Chondrocyte (in vitro differentiated cells): ENCODE measurements around the gene CCL7. TPM values are rescaled to one million over a fixed set of nuclear protein-coding genes. Genes with fewer than 3 reads are reported as not detected.

Source experiments
- DNase-seq: peaks from one replicate; pipeline ENCODE4 v3.0.0; 2021; ENCODE audit warnings: mixed read lengths, low spot score
- H3K27ac Mint-ChIP-seq: one replicate; pipeline ENCODE4 v1.8.0; 2021; ENCODE audit warnings: mild to moderate bottlenecking, moderate library complexity, mixed read lengths; ENCODE audit not compliant: unreplicated experiment
- H3K27me3 Mint-ChIP-seq: 2 replicates; pipeline ENCODE4 v1.8.0; 2021; ENCODE audit warnings: low read depth, mixed read lengths
- H3K36me3 Mint-ChIP-seq: 2 replicates; pipeline ENCODE4 v1.8.0; 2021; ENCODE audit warnings: low read depth, mixed read lengths
- H3K4me1 Mint-ChIP-seq: 2 replicates; pipeline ENCODE4 v1.8.0; 2021; ENCODE audit warnings: low read depth, mild to moderate bottlenecking, mixed read lengths
- H3K4me3 Mint-ChIP-seq: one replicate; pipeline ENCODE4 v1.8.0; 2021; ENCODE audit warnings: mild to moderate bottlenecking, moderate library complexity, mixed read lengths; ENCODE audit not compliant: unreplicated experiment
- H3K9me3 Mint-ChIP-seq: 2 replicates; pipeline ENCODE4 v1.8.0; 2021; ENCODE audit warnings: low read depth, mixed read lengths
- CTCF ChIP-seq: fragments of 200-600 bp; sonication (generic); IDR thresholded peaks from 2 replicates; pipeline ENCODE4 v1.5.0; 2021; ENCODE audit warnings: antibody characterized with exemption, mild to moderate bottlenecking, moderate library complexity
- total RNA-seq: library from RNA; stranded (reverse); gene quantifications from 3 replicates; pipeline ENCODE4 v1.2.1, GENCODE V29; 2021

CCL7 gene
- total RNA-seq, 1 donor from 2014 or later, result not detected

- no peaks in the 10 kb centered on the region for H3K9me3 Mint-ChIP-seq
- no peak overlapping the region for H3K4me3 Mint-ChIP-seq
- no peaks in the 10 kb centered on the region for H3K36me3 Mint-ChIP-seq
- TF ChIP-seq CTCF, result no peak
- no peaks in the 10 kb centered on the region for H3K27me3 Mint-ChIP-seq
- H3K27ac Mint-ChIP-seq, result peak overlapping the region; percentile 97
- no peak for DNase-seq
- H3K4me1 Mint-ChIP-seq, result peaks cover 62% of the 10 kb centered on the region
Observed at GRCh38 chr17:34248511-34249024, 21.5 kb upstream of the CCL7 start.

GRCh38 chr17:34249061-34249460 lies 21.0 kb upstream of the CCL7 start:
- Mint-ChIP-seq H3K4me3 (no peak overlapping the region), H3K36me3 (no peaks in the 10 kb centered on the region), H3K4me1 (peaks cover 67% of the 10 kb centered on the region), H3K27me3 (no peaks in the 10 kb centered on the region), H3K27ac (peak overlapping the region; percentile 97), H3K9me3 (no peaks in the 10 kb centered on the region)
- no peak for TF ChIP-seq CTCF
- DNase-seq, result no peak

GRCh38 chr17:34249478-34249877 lies 20.5 kb upstream of the CCL7 start:
- no peak for TF ChIP-seq CTCF
- Mint-ChIP-seq H3K9me3 (no peaks in the 10 kb centered on the region), H3K4me1 (peaks cover 71% of the 10 kb centered on the region), H3K36me3 (no peaks in the 10 kb centered on the region), H3K4me3 (no peak overlapping the region), H3K27me3 (no peaks in the 10 kb centered on the region), H3K27ac (peak overlapping the region; percentile 97)
- no peak for DNase-seq

- no peak for TF ChIP-seq CTCF
- Mint-ChIP-seq H3K4me3 (no peak overlapping the region), H3K36me3 (no peaks in the 10 kb centered on the region), H3K27ac (peak overlapping the region; percentile 97), H3K9me3 (no peaks in the 10 kb centered on the region), H3K27me3 (no peaks in the 10 kb centered on the region), H3K4me1 (peaks cover 89% of the 10 kb centered on the region)
- no peak for DNase-seq
Observed at GRCh38 chr17:34251186-34251585, 18.8 kb upstream of the CCL7 start.

GRCh38 chr17:34252095-34252443 lies 18.0 kb upstream of the CCL7 start:
- no peaks in the 10 kb centered on the region for H3K27me3 Mint-ChIP-seq
- H3K27ac Mint-ChIP-seq, result peak overlapping the region; percentile 97
- H3K36me3 Mint-ChIP-seq, result no peaks in the 10 kb centered on the region
- H3K4me3 Mint-ChIP-seq, result no peak overlapping the region
- H3K9me3 Mint-ChIP-seq, result no peaks in the 10 kb centered on the region
- no peak for TF ChIP-seq CTCF
- peaks cover 96% of the 10 kb centered on the region for H3K4me1 Mint-ChIP-seq
- no peak for DNase-seq
